K562 (cell line): ENCODE results near the gene DMRTA1. TPM values are rescaled to one million over a fixed set of nuclear protein-coding genes. Genes with fewer than 3 reads are reported as not detected.

ENCODE experiments used
- ATAC-seq: fragments of 200-7000 bp; cut with Tn5 transposase; 3 replicates; pipeline ENCODE4 v1.9.1; 2020; ENCODE audit warnings: moderate library complexity
- BruUV-seq: library from RNA; stranded (reverse); fragments of 400-500 nt; replicated peaks from 2 replicates; lab custom pipeline; 2021; lab: Mats Ljungman, UMichigan
- CTCF ChIA-PET: fragments of 300-600 bp; formaldehyde crosslinking; extraction: SDS; loops from one replicate; lab custom pipeline; 2021; ENCODE audit warnings: low intra/inter-chr PET ratio; lab: Yijun Ruan, JAX
- POLR2A ChIA-PET: fragments of 300-600, 350-650 bp; sonication (Branson Sonifier 250); formaldehyde crosslinking; extraction: SDS; loops from one replicate; lab custom pipeline; 2021; ENCODE audit warnings: antibody characterized with exemption, inconsistent platforms; lab: Yijun Ruan, JAX
- DNase-seq, 4 experiments: peaks; one replicate each; pipeline versions ENCODE4 v3.0.0 to v3.0.0-alpha.2; 2011 to 2018; ENCODE audit warnings: low spot score in 3 of 4, mixed read lengths in 3 of 4; ENCODE audit errors: extremely low read depth in 1 of 4
- FAIRE-seq: peaks from 2 replicates; lab custom pipeline; 2011; peaks lifted over from hg19 to GRCh38; lab: Jason Lieb, UNC
- H2AFZ ChIP-seq: 2 replicates; pipeline ENCODE4 v1.6.0; 2011; ENCODE audit warnings: low read depth, low read length, control low read depth, inconsistent platforms
- H3K27ac ChIP-seq: fragments of 200-600 bp; 3 replicates; pipeline ENCODE4 v1.8.0; 2011; ENCODE audit warnings: low read depth, mild to moderate bottlenecking, control low read depth, inconsistent platforms, low read length, moderate library complexity, mixed read lengths; ENCODE audit errors: extremely low read depth
- H3K27me3 ChIP-seq, 2 experiments: fragments of 300-600 bp in 1 of 2; 2 replicates in 1 of 2; 3 replicates in 1 of 2; pipeline versions ENCODE4 v1.6.0 to v1.8.0; 2011; ENCODE audit warnings: inconsistent platforms in 2 of 2, low read length in 2 of 2, mild to moderate bottlenecking in 1 of 2, mixed read lengths in 1 of 2, moderate library complexity in 1 of 2; ENCODE audit not compliant: control insufficient read depth in 2 of 2, insufficient read depth in 2 of 2
- H3K36me3 ChIP-seq: fragments of 300-600 bp; 3 replicates; pipeline ENCODE4 v1.8.0; 2011; ENCODE audit warnings: mild to moderate bottlenecking, low read length, inconsistent platforms; ENCODE audit not compliant: control insufficient read depth, insufficient read depth
- H3K4me1 ChIP-seq, 2 experiments: fragments of 200-600 bp in 1 of 2; replicated peaks in 1 of 2; 2 replicates in 1 of 2; 3 replicates in 1 of 2; pipeline versions ENCODE4 v1.5.1 to v1.8.0; 2011; ENCODE audit warnings: inconsistent platforms in 2 of 2, low read length in 2 of 2, mild to moderate bottlenecking in 1 of 2, mixed read lengths in 1 of 2, moderate library complexity in 1 of 2; ENCODE audit not compliant: control insufficient read depth in 2 of 2, insufficient read depth in 2 of 2
- H3K4me2 ChIP-seq: 2 replicates; pipeline ENCODE4 v1.6.1; 2011; ENCODE audit warnings: low read length, control low read depth, inconsistent platforms, mixed read lengths; ENCODE audit not compliant: insufficient read depth
- H3K4me3 ChIP-seq: fragments of 200-600 bp; sonication (generic), shearing (Covaris generic); 2 replicates; pipeline ENCODE4 v1.5.1; 2016; ENCODE audit warnings: control low read depth, inconsistent platforms
- H3K79me2 ChIP-seq: fragments of 200-600 bp; 3 replicates; pipeline ENCODE4 v1.8.0; 2011; ENCODE audit warnings: low read length, inconsistent platforms; ENCODE audit not compliant: control insufficient read depth, insufficient read depth
- H3K9ac ChIP-seq, 2 experiments: 2 replicates each; pipeline versions ENCODE4 v1.6.0 to v1.6.1; 2011; ENCODE audit warnings: low read depth in 2 of 2, low read length in 2 of 2, control low read depth in 1 of 2, inconsistent platforms in 1 of 2, mild to moderate bottlenecking in 1 of 2, mixed read lengths in 1 of 2; ENCODE audit not compliant: insufficient read depth in 1 of 2
- H3K9me1 ChIP-seq: one replicate; pipeline ENCODE4 v1.6.0; 2011; ENCODE audit warnings: inconsistent platforms, mild to moderate bottlenecking, low read length, moderate library complexity; ENCODE audit not compliant: control insufficient read depth, insufficient read depth
- H3K9me3 ChIP-seq: replicated peaks from 2 replicates; pipeline ENCODE4 v1.5.1; 2011; ENCODE audit warnings: low read depth, low read length, inconsistent platforms; ENCODE audit not compliant: control insufficient read depth, insufficient read depth
- H4K20me1 ChIP-seq: replicated peaks from 2 replicates; pipeline ENCODE4 v1.6.1; 2011; ENCODE audit warnings: low read length, inconsistent platforms, mixed read lengths; ENCODE audit not compliant: control insufficient read depth, insufficient read depth
- CREB1 ChIP-seq, 2 experiments: sonication (generic) in 1 of 2; formaldehyde crosslinking in 1 of 2; IDR thresholded peaks; 2 replicates each; pipeline versions ENCODE4 v1.6.1 to v1.8.0; 2012 to 2022; ENCODE audit warnings: inconsistent platforms in 1 of 2, mild to moderate bottlenecking in 1 of 2, missing genetic modification reagents in 1 of 2, moderate library complexity in 1 of 2
- FOXK2 ChIP-seq, 2 experiments: fragments of 450-650 bp; IDR thresholded peaks in 1 of 2; conservative IDR thresholded peaks in 1 of 2; 2 replicates each; pipeline ENCODE4 v1.6.1; 2016; ENCODE audit warnings: low read depth in 2 of 2, mild to moderate bottlenecking in 1 of 2
- HMGXB4 ChIP-seq: sonication (generic); formaldehyde crosslinking; IDR thresholded peaks from 2 replicates; pipeline ENCODE4 v1.8.1; 2023; ENCODE audit warnings: mild to moderate bottlenecking, missing genetic modification reagents
- IFI16 ChIP-seq: fragments of 250-450 bp; sonication (Bioruptor Pico); IDR thresholded peaks from 2 replicates; pipeline ENCODE4 v2.1.2; 2022; ENCODE audit warnings: mild to moderate bottlenecking, inconsistent platforms
- KDM5B ChIP-seq: fragments of 200-600 bp; sonication (generic); IDR thresholded peaks from 2 replicates; pipeline ENCODE4 v1.6.1; 2012; ENCODE audit warnings: low read depth, mild to moderate bottlenecking, moderate library complexity, low read length, control low read depth, inconsistent platforms; ENCODE audit not compliant: insufficient replicate concordance
- NFIX ChIP-seq: fragments of 250-450 bp; sonication (Bioruptor Pico); IDR thresholded peaks from 2 replicates; pipeline ENCODE4 v1.4.0; 2020; ENCODE audit warnings: low read depth, mild to moderate bottlenecking, moderate library complexity
- OTX1 ChIP-seq: fragments of 450-650 bp; formaldehyde crosslinking; IDR thresholded peaks from 2 replicates; pipeline ENCODE4 v1.4.0; 2022; ENCODE audit warnings: mild to moderate bottlenecking
- PHTF2 ChIP-seq: fragments of 250-450 bp; sonication (Bioruptor Pico); IDR thresholded peaks from 2 replicates; pipeline ENCODE4 v1.5.0; 2021; ENCODE audit warnings: mild to moderate bottlenecking
- RBM22 ChIP-seq: fragments of 200-400 bp; formaldehyde crosslinking; IDR thresholded peaks from 2 replicates; pipeline ENCODE4 v1.6.1; 2018; ENCODE audit warnings: low read length, low read depth; ENCODE audit not compliant: poor library complexity, severe bottlenecking
- TAF7 ChIP-seq: fragments of 450-650 bp; IDR thresholded peaks from 2 replicates; pipeline ENCODE4 v1.6.1; 2016; ENCODE audit warnings: missing genetic modification characterization, missing compliant biosample characterization
- ZNF561 ChIP-seq: fragments of 450-650 bp; formaldehyde crosslinking; conservative IDR thresholded peaks from 2 replicates; pipeline ENCODE4 v1.4.0; 2020; ENCODE audit warnings: mild to moderate bottlenecking, moderate library complexity
- ZNF57 ChIP-seq: fragments of 450-650 bp; formaldehyde crosslinking; IDR thresholded peaks from 2 replicates; pipeline ENCODE4 v1.4.0; 2020; ENCODE audit warnings: mild to moderate bottlenecking, moderate library complexity
- WGBS: fragments of 100-300 bp; shearing (Covaris generic); methylation state at CpG from one replicate; pipeline ENCODE4 v1.1.6; 2016; ENCODE audit warnings: low coverage, mixed read lengths; ENCODE audit not compliant: insufficient coverage; ENCODE audit errors: missing lambda C conversion rate; 5-methylcytosine and 5-hydroxymethylcytosine counted together
- in situ Hi-C: fragments of 300-500 bp; cut with MboI; formaldehyde crosslinking; loops from 4 replicates; pipeline ENCODE4 v1.15.0; 2018; ENCODE audit warnings: inconsistent platforms, mixed read lengths
- intact Hi-C: fragments of 100-400 bp; cut with micrococcal nuclease; formaldehyde crosslinking; loops from 2 replicates; pipeline ENCODE4 v1.14.2; 2022
- polyA plus RNA-seq, 8 experiments: library from polyadenylated mRNA; depleted of rRNA in 4 of 8; stranded (reverse) in 5 of 8; unstranded in 3 of 8; fragments of >200 nt; fragmentation: Nextera tagmentation in 2 of 8; fragmentation: Illumina TruSeq in 1 of 8; extraction: Ambion mirVana in 2 of 8; extraction: Trizol in 1 of 8; gene quantifications; 2 replicates each; pipeline versions ENCODE4 v1.2.1 to v1.2.3, GENCODE V29; 2011 to 2014; ENCODE audit warnings: inconsistent platforms in 1 of 8, missing spikeins in 1 of 8
- total RNA-seq, 7 experiments: library from RNA; depleted of rRNA in 6 of 7; stranded (reverse); fragments of >200 nt in 6 of 7; fragmentation: Illumina TruSeq in 2 of 7; extraction: Trizol in 2 of 7; gene quantifications; 2 replicates each; pipeline versions ENCODE4 v1.2.1 to v1.2.3, GENCODE V29; 2011 to 2021; ENCODE audit warnings: low replicate concordance in 1 of 7
- TF ChIP-seq, protein P1 (sequence below): fragments of 250-450 bp; sonication (Bioruptor Pico); IDR thresholded peaks from 2 replicates; pipeline ENCODE4 v1.8.0; 2022; ENCODE audit warnings: inconsistent platforms

The DMRTA1 gene
- total and polyA plus RNA-seq, 9 of the 15 experiments (the other 6 are each of a cell fraction or from before 2014, with no cell fraction given): not detected

DNA sequence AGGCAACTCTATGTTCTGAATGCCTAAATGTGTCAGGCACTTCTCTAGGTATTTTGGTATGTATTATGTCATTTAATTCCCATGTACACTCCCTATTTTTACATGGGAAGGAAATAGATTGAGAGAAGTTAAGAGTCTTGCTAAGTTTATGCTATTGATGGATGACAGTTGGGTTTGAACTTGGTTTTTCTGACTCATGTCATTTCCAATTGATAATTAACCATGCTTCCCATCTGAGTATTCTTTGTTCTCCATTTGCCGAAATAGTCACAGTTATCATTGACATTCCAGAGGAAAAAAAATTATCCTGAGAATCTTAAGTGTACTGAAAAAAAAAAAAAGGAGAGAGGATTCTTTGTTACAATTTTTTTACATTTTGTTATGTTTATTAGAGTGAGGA, 23.1 kb upstream of the DMRTA1 start:
- TF ChIP-seq, protein P1, sequence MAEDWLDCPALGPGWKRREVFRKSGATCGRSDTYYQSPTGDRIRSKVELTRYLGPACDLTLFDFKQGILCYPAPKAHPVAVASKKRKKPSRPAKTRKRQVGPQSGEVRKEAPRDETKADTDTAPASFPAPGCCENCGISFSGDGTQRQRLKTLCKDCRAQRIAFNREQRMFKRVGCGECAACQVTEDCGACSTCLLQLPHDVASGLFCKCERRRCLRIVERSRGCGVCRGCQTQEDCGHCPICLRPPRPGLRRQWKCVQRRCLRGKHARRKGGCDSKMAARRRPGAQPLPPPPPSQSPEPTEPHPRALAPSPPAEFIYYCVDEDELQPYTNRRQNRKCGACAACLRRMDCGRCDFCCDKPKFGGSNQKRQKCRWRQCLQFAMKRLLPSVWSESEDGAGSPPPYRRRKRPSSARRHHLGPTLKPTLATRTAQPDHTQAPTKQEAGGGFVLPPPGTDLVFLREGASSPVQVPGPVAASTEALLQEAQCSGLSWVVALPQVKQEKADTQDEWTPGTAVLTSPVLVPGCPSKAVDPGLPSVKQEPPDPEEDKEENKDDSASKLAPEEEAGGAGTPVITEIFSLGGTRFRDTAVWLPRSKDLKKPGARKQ (CRISPR knock-in tag): no peak
- TF ChIP-seq KDM5B (no peak), TAF7 (tag) (no peak), NFIX (CRISPR knock-in tag) (no peak), HMGXB4 (CRISPR knock-in tag) (no peak), IFI16 (CRISPR knock-in tag) (no peak), ZNF57 (no peak), FOXK2 (conservative IDR thresholded peaks at IDR 0.05 in 1 of 2, IDR thresholded peaks at IDR 0.05 in 1 of 2; ENCODE audit: low read depth in 2 of 2) (no peak), ZNF561 (CRISPR knock-in tag) (no peak), OTX1 (CRISPR knock-in tag) (no peak), CREB1 (IDR thresholded peaks at IDR 0.05) (no peak), CREB1 (CRISPR knock-in tag; IDR thresholded peaks at IDR 0.05) (no peak), PHTF2 (CRISPR knock-in tag) (no peak), RBM22 (no peak)
- ATAC-seq (no peak), FAIRE-seq (no peak), DNase-seq (no peak)
- Histone ChIP-seq H3K27me3 (no peaks in the 10 kb centered on the region), H3K79me2 (no peaks in the 10 kb centered on the region), H3K9me1 (no peaks in the 10 kb centered on the region), H3K27ac (no peak overlapping the region), H4K20me1 (no peaks in the 10 kb centered on the region), H3K4me3 (no peak overlapping the region), H3K9ac (no peak overlapping the region), H3K4me2 (no peak overlapping the region), H3K4me1 (no peaks in the 10 kb centered on the region), H2AFZ (no peak overlapping the region), H3K9me3 (no peaks in the 10 kb centered on the region), H3K36me3 (no peaks in the 10 kb centered on the region)
- WGBS: no CpG with 5 or more reads among the region's 1 CpG
- in situ Hi-C loops: no loop called here
- POLR2A ChIA-PET: no interaction called here
- intact Hi-C loops: no loop called here
- BruUV-seq: no TSS peak
- CTCF ChIA-PET: no interaction called here
